HG02678 (cell line): ENCODE data around the gene LRCH1.
"Not testable (repeated sequence)": the region's sequence is repeated elsewhere in the genome, so short reads cannot be mapped to it uniquely, and the experiment has no call there.

Experiments used
- ATAC-seq: cut with Tn5 transposase; IDR thresholded peaks from one replicate; pipeline ENCODE4 v1.9.1; 2021; ENCODE audit warnings: mild to moderate bottlenecking, moderate library complexity; ENCODE audit not compliant: unreplicated experiment

The LRCH1 gene

DNA sequence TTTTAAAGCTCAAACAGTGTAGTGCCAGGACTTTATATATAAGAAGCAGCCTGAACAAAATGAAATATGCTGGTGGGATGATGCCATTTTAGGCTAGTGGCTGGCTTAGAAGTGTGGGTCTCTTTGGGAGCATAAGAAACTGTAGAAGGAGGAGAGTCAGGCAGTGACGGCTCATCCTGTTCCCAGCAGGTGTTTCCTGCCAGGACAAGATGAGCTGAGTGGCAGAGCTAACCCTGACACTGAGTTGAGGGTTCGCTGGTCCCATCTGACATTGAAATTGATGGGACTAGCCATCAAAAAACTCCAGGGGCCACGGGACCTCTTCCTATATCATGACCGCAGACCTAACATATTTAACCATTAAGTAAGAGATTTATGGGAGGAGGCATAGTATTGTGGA, 192.7 kb downstream of the LRCH1 start:
- ATAC-seq = no peak

DNA sequence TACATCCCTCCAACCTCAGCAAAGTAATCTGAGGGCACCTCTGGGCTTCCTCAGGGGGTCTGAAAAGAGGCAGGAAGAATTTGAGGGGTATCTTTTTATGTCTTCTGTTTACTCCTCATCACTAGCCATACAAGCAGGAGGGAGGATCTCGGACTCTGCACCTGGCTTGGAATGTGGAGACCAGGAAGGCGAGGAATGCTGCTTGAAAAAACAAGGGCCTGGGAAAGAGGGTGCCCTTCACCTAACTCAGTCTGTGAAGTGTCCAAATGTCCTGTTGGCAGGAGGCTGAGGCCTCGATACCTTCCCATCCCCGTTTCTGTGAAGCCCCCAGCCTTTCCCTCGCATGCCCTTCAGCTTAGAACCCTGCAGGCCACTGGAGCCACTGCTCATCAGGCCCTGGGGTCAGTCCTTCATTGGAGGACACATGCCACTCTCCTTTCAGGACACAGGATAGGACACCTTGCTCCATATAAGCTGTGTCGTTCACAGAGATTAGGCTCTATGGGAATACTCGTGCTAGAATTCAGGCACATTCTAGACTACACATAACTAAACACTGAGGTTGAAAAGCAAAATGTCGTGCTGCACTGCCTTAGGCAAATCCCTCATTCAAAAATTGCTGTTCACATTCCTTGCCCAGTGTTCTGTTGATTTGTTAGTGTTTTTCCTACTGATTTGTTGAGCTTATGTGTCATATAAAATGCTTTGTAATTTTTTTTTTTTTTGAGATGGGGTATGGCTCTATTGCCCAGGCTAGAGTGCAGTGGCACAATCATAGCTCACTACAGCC, 194.3 kb downstream of the LRCH1 start:
- ATAC-seq = no peak

DNA sequence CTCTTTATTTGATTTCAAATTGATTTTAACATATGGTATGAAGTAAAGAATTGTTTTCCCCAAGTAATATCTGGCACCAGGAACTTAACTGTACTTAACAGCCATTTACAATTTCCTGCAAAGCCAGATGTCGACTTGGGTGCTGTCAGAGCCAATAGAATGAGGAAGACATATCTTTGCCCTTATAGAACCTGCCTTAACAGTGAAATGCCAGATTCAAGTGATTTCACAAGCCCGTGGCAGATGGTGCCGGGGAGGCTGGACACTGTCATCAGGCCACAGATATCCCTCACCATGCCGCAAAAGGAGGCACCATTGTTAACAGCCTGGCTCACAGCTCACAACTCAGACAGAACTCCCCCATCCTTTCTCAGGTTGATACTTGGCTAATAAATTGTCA, 195.3 kb downstream of the LRCH1 start:
- no peak for ATAC-seq

DNA sequence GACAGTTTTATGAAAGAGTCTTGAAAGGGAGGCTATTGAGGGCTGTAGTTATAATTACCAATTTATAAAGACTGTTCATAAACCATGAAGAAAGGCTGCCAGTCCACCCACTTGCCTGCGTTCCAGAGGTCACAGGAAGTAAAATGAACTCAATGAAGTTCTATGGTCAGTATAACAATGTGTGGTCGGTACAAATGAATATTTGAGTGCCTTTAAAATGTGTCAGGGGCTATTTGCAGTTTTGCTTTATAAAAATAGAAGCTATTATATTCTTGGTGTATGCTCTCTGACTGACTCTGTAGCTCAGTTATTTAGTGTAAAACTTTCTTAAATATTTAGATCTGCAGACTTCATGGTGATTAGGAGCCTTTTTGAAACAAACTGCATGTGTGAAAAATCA, 197.0 kb downstream of the LRCH1 start:
- ATAC-seq = no peak

DNA sequence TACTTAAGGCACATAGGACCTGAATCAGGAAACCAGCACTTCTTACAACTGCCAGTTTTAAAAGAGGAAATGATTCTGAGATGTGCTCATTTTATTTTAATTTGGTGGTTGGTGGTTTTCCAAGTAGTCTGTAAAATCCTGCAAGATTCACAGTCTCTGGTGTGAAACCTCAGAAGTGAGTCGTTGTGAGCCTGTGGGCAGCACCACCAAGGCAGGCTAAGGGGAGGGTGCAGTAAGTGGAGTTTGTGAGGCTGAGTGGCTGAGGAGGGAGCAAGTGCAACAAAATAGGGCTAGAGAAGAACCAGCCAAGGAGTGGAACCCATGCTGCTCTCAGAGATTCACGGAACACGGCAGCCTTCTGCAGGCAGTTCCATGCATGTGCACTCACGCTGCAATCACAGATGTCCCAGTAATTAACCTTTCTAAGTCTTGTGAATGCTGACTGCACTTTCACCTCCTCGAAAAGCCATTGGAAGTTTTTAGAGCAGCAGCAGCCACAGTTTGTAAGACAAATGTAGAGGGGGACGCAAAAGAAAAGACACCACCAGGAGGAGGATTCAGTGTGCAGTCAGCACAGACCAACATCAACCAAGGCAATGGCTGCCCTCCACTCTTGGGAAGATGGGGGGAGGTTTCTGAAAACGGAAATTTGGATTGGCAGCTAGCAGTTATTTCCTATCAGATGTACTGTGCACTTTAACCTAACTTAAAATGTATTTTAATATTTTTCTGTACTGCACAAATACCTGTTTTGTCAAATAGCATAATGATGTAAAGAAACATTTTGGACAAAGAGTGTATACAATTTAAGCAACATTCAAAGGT, 199.1 kb downstream of the LRCH1 start:
- peak; percentile 81 for ATAC-seq

DNA sequence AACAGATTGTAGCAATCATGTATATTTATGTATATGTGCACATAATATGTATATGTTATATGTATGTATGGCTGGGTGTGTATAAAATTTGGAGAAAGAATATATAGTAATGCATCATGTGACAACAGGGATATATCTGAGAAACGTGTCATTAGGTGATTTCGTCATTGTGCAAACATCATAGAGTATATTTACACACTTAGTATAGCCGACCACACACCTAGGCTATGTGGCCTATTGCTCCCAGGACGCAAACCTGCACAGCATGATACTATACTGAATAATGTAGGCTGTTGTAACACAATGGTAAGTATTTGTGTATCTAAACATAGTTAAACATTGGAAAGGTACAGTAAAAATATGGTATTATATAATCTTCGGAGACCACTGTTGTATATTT, 200.2 kb downstream of the LRCH1 start:
- no peak for ATAC-seq

DNA sequence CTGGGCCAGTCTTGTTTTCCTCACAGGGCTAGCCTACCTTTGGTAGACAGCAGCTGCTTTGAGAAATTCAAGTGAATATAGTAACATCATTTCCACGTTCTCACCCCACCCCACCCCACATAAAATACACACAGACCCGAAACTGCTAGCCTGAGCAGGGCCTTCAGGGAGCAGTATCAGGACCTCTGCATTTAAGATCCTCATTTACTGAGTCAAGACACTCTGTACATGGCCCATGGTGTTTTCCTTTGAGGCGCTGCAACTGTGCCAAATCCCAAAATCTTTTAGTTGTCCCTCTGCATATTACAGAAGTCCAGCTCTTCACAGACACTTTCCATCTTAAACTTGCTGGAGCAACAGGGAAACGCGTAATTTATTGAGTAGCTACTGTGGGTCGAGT, 200.9 kb downstream of the LRCH1 start:
- ATAC-seq = no peak

DNA sequence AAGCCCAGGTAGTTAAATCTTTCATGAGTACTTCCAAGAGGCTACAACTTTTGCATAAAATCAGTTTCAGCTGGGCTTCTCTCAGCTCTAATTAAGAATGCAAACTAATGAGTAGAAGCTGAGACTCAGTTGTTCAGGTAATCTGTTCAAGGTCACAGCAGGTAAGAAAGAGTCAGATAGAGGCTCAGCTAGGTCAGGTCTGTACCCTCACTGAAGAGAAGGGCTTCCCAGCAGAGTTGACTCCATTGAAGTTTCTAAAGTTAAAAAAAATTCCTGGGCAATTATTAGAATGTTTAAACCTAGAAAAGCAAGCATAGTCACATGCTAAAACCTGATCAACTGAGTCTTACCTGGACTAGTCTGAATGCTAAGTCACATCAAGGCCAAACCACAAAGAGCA, 201.8 kb downstream of the LRCH1 start:
- ATAC-seq = no peak

DNA sequence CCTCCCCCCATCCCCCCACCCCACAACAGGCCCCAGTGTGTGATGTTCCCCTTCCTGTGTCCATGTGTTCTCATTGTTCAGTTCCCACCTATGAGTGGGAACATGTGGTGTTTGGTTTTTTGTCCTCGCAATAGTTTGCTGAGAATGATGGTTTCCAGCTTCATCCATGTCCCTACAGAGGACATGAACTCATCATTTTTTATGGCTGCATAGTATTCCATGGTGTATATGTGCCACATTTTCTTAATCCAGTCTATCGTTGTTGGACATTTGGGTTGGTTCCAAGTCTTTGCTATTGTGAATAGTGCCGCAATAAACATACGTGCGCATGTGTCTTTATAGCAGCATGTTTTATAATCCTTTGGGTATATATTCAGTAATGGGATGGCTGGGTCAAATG, 202.5 kb downstream of the LRCH1 start:
- not testable (repeated sequence) for ATAC-seq

DNA sequence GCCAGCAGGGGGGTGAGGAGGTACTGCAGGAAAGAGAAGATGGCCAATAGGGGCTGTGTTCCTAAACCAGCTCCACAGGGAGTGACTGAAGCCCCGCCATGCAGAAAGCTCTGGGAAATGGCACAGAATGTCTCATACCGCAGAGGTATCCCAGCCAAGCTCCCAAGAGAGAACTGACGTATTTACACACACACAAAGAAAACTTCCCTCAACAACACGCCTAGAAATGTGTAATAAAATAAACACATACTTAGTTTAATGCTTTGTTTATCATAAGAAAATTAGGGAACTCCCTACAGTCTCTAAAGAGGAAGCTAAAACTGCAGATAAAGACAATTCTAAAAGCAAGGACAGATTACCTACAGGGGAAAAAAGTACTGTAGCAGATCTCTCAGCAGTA, 204.0 kb downstream of the LRCH1 start:
- ATAC-seq = no peak

DNA sequence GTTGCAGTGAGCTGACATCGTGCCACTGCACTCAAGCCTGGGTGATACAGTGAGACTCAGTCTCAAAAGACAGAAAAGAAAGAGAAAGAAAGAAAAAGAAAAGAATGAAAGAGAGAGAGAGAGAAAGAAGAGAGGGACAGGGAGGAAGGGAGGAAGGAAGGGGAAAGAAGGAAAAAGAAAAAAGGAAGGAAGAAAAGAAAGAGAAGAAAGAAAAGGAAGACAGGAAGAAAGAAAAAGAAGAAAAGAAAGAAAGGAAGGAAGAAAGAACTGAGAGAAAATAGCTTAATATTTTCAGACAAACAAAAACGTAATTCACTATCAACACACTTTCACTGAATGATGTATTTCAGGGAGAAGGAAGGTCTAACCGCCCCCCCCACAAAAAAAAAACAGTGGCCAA, 204.7 kb downstream of the LRCH1 start:
- ATAC-seq = no peak

DNA sequence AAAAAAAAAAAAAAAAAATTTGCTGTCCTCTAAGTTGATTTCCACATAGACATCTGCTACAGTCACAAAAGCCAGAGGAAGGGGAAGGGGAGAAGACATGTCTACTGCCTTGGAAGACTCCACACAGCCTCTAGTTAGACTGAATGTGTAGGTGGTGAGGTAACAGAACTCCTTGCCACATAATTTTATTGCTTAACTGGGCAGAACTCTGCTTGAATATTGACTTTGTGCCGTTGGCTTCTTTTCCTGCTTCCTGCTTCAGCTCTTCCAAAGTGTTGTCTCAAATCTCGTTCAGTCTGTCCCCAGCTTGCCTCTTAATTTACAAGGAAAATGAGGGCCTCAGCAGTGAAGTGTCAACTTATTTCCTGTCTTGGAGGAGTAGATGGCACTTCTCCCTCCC, 206.9 kb downstream of the LRCH1 start:
- no peak for ATAC-seq

DNA sequence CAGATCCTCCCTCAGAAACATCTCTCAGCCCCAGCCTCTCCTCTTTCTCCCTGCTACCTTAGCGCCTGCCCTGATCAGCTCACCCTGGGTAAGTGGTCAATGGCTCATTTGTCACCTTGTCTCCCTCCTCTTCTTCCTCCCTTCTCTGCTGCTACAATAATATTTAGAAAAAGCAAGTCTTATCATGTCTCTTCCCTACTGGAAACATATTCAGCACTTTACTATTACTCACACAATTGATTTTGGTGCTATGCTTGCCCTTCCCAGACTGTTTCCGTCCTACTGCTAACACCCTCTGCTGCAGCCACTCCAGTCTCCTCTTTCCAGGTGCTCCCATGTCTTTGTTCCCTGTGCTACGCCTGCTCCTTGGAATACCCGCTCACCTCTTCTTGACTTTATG, 208.2 kb downstream of the LRCH1 start:
- no peak for ATAC-seq

DNA sequence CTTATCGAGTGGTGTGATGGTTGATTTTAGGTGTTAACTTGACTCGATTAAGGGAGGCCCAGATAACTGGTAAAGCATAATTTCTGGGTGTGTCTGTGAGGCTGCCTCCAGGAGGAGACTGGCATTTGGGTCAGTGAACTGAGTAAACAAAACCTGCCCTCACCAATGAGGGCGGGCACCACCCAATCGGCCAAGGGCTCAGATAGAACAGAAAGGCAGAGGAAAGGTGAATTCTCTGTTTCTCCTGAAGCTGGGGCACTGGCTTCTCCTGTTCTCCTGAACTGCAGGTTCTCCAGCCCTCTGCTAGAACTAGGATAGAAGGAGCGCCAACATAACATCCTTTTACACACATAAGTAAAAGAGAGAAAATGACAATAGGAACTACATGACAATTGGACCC, 208.9 kb downstream of the LRCH1 start:
- ATAC-seq = no peak

DNA sequence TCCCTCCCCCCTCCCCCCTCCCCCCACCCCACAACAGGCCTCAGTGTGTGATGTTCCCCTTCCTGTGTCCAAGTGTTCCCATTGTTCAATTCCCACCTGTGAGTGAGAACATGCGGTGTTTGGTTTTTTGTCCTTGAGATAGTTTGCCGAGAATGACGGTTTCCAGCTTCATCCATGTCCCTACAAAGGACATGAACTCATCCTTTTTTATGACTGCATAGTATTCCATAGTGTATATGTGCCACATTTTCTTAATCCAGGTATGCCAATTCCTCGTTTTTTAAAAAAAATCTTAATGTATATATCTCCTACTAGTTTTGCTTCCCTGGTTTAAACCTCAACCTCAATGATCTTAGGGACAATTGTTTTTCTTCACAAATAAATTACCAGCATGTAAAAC, 217.0 kb downstream of the LRCH1 start:
- not testable (repeated sequence) for ATAC-seq

DNA sequence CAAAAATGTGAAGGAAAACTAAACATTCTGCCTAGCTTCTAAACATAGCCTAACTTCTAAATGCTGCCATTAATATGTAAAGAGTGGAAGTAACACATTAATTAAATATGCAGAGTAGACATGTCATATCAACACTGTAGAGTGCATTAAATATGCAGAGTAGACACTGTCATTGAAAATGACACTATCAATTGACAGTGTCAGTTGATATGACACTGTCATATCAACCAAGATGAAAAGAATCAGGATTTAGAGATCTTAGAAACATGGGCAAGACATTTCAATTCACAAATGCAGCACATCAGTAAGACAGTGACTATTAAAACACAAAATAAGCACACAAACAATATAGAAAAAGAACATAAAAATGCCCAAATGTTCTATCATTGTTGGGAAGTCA, 218.7 kb downstream of the LRCH1 start:
- ATAC-seq = no peak

DNA sequence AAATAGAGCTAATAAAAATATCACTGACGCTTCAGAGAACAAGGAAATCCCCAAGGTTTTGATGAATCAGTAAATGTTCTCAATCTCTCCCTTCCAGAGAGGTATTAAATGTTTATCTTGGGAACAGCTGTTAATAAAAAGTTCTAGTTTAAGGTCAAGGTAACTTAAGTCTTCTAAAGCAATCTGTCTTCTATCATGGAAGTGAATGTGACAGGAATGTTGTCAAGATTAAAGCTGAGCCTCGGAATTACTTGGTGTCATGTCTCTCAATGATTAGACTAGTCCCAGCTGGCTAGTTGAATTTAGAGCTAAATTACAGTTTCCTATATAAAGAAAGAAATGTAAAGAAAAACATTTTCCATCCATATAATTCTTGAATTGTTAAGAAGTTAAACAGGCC, 220.6 kb downstream of the LRCH1 start:
- no peak for ATAC-seq

DNA sequence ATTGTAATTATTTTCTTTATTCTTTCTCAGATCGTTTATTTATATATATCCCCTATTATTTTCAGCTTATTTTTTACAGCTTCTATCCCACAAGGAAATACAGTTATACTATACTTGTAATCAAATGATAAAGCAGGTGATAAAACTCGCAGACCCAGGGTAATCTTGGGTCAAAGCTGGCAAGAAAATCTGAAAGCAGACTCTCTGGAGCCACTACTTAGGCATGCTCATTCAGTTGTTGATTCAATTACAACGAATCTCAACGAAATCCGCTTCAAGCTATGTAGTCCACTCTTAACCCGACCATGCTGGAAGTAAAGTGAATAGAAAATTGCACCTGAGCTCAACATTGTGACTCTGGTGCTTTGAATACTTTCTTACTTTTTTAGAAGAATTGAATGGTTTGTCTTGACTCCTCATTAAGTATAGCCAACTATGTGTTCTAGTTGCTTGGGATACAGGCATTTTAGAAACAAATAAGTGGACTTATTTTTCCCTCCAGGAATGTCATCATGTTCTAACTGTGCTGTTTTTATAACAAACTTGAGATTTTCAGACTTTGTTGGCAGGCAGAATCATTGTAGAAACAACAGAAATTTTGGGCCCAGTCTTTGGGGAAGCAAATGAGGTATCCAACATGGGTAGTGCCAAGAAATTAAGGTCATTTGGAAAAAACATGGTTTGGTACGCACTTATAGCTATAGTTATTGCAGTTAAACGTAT, 222.6 kb downstream of the LRCH1 start:
- no peak for ATAC-seq

DNA sequence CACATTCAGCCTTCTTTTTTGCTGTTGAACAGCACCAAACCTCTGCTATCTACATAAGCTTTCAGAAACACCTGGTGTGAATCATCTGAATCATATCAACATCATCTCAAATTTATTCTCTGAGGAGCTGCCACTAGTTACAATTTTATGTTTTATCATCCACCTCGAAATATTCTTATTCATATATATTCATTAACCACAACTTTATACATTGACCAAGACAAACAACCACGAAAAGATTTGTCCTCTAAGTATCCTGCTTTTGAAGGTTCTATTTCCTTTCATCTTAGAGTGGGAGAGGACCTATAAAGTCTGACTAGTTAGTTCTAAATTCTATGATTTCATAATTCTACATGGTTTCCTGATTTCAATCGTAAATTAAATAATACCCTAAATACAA, 225.1 kb downstream of the LRCH1 start:
- ATAC-seq = no peak

DNA sequence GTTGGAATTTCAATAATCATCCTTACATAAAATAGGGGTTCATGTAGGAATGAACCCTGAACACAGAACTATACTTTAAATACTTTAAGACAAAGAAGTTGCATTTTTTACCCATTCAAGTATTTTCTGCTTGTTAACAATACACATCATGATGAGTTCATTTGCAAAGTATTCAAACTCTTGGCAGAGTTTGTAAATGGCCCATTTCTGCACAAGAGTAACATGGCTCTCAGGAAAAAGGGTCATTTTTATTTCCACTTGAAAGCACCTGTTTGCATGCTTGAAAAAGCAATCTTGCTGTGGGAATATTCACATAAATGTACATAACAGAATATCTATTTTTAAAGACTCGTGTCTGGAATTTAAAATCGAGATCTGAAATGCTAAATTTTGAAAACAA, 225.9 kb downstream of the LRCH1 start:
- ATAC-seq = no peak

DNA sequence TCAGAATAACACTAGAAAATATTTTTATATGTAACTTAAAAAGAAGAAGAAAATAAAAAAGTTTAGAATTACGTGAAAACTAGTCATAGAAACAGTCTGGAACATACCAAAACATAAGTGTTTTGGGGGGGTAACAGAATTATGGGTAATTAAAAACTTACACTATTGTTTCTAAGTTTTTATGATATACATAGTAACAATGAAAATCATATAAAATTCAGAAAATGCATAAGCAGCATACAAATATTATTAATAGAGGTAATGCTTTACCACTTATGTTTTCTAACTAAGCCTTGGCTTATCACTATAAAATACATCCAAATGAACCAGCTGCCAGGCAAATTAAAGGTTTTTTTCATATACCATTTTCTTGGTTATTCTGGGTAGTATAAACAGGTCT, 229.1 kb downstream of the LRCH1 start:
- ATAC-seq = no peak

DNA sequence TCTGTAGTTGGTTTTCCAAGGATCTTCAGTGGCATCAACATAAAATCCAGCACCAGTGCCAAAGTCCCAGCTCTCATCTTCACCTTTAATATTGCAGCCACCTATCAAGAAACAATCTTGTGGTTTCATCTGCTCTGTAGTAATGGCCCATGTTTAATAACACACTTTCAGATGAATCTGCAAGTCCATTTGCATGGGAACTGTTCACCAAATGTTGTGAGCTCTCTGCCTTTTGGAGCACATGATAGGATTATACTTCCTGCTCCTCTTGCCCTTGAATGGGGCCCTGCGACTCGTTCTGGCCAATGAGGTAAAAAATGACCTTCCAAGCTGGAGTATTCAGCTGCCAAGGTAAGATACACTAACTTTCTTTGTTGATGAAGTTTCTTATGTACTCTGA, 229.7 kb downstream of the LRCH1 start:
- ATAC-seq = no peak
